ENCODE measurements around the gene AQP6.
"Not testable (repeated sequence)": the region's sequence is repeated elsewhere in the genome, so short reads cannot be mapped to it uniquely, and the experiment has no call there.

The AQP6 gene

DNA sequence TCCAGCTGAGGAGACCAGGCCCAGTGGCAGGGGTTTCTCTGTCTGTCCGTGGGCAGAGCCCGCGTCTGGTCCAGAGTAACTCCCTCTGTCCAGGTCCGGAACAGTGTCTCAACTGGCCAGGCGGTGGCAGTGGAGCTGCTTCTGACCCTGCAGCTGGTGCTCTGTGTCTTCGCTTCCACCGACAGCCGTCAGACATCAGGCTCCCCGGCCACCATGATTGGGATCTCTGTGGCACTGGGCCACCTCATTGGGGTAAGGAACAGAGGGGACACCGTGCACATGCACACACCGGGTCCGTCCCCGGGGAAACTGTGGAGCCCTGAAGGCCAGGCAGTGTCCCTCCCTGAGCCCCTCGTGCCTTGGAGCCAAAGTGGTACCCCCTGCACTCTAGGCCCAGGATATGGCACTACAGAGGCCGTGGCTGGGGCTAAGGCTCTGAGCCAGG, 1.5 kb downstream of the AQP6 start:
- no peak for DNase-seq

DNA sequence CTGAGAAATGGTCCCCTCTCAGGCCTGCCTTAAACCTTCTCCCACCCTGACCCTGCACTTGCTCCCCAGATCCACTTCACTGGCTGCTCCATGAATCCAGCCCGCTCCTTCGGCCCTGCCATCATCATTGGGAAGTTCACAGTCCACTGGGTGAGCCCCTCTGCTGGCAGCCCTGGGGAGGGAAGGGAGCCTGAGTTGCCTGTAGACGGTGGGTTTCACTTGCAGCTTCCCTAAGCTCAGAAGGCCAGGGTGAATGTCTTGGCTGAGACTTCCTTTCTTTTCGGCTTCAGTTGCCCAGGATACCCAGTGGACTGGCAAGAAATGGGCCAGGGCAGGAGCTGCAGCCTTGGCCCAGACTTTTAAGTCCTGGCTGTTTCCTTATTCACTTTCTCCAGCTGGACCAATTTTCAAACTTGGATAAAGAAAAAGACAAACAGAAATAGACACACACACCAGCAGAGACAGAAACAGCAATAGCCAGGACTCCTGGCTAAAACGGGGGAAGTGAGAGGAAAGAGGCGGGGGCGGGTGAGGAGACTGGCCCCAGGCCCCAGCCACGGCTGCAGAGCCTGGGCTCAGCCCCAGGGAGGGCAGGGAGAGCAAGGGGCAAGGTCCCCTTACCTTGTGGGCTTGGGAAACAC, 2.0 kb downstream of the AQP6 start:
- DNase-seq, result no peak

DNA sequence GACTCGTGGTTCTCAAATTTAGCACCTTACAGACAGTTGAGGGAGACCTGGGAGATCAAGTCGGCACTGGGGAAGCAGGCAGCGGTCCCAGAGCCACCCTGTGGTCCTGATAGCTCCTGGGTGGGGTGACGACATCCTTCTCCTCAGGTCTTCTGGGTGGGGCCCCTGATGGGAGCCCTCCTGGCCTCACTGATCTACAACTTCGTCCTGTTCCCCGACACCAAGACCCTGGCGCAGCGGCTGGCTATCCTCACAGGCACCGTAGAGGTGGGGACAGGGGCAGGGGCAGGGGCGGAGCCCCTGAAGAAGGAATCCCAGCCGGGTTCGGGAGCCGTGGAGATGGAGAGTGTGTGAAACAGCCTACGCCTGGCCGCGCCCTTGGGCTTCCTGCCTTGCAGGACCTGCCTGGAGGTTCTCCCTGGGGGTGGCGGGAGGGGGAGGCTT, 2.6 kb downstream of the AQP6 start:
- DNase-seq, result no peak

DNA sequence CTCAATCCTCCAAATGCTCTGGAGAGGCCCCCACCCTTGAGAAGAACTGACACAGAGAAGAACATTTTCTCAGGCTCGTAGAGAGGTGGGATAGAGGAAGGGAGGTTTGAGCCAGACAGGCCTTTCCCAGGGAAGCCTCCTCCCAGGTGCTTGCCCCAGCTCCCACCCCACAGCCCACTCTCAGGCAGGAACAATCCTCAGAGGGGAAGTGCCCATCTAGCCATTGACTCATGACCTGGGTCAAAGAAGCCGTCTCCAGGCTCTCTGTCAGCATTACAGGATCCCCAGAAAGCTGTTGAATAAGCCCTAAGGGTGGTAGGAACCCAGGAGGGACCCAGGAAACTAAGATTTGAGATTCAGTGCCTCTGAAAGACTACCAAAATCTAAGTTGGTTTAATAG, 3.8 kb downstream of the AQP6 start:
- DNase-seq, result no peak

DNA sequence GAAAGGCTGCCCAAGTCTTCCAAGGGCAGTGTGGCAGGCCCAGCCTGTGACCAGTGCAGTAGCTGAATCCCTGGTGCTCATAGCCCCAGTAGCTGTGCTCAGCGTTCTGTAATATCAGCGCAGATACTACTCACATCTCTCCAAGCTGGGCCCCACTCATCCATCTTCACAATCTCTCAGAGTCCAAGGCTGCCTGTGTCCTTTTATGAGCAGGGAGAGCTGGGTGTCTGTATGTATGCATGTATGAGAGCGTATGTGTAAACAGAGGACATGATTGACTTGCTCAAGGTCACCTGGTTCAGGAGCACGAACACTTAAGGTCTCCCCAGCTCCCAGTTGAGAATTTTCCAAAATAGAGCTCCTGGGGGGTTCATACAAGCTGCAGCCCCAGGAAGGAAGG, 5.4 kb downstream of the AQP6 start:
- DNase-seq, result no peak

DNA sequence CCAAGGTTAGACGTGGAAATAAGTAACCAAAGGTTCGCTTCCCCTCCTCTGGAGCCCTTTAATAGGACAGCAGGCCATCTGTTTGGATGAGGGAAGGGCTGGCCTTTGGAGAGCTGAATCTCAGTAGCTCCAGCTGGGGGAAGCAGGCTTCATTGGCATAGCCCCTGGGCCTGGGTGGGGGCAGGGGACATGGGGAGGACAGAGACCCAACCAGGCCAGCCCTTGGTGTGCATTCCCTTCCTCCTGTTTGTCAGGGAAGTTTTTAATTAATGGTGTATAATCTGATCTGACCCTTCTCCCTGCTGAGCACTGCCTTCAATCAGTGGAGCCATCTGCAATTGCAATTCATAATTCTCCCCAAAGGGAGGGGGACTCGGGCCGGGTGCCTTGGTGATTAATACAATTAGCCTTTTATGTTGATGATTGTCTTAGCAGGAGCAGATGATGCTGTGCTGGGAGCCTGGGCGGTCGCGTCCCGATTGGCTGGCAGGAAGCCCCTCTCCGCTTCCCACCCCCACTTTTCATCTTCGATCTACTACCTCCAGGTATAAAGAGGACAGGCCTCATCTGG, 6.4 kb downstream of the AQP6 start:
- no peak for DNase-seq

DNA sequence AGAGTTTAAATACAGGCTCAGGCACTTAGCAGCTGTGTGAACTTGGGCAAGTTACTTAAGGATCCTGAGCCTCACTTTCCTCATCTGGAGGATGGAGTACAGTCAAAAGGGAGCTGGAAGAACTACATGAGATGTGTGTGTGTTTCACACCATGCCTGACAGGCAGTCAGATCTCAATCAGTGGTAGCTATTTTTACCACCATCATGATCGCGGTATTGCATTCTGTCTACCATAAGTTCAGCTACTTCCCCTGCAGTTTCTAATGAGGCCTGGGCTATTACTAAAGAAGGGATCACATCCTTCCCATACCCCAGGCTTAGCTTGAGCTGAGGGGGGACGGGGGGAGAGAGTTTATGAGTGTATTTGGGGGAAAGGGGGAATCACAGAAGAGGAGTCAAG, 7.0 kb downstream of the AQP6 start:
- DNase-seq, result no peak

DNA sequence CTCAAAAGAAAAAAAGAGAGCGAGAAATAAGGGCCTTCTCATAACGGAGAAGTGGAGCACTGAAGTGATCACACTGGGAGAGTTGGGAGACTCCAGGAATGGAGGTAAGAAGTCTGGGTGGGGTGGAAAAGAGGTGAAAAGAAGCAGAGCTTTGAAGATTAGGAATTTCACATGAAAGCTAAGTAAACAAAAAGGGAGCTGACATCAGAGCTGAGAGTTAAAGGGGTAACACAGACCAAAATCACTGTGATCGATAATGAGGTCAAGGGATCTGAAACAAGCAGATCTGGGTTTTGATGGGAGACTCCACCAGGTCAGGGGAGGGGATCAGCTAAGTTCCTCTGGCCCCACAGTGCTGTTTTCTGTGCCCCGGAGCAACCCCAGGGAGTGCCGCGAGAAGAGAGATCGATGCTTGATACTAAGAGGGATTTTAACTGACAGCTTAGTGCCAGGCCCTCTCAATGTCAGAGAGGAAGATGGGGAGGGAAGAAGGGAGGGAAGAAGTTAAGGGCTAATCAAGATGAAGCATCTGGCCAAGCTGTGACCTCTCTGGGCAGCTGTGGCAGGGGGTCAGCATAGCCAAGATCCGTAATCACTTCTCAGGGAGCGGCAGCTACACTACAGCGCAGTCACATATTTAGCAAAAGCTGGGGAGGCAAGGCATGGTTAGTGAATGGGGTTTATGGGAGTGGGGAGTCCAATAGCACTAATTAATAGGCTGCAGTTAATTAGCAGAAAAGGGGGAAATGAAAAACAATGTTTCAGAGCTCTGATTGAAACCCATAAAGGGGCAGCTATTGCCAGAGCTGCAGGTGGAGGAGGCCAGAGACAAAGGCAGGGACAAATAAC, 8.0 kb downstream of the AQP6 start:
- DNase-seq, result no peak

DNA sequence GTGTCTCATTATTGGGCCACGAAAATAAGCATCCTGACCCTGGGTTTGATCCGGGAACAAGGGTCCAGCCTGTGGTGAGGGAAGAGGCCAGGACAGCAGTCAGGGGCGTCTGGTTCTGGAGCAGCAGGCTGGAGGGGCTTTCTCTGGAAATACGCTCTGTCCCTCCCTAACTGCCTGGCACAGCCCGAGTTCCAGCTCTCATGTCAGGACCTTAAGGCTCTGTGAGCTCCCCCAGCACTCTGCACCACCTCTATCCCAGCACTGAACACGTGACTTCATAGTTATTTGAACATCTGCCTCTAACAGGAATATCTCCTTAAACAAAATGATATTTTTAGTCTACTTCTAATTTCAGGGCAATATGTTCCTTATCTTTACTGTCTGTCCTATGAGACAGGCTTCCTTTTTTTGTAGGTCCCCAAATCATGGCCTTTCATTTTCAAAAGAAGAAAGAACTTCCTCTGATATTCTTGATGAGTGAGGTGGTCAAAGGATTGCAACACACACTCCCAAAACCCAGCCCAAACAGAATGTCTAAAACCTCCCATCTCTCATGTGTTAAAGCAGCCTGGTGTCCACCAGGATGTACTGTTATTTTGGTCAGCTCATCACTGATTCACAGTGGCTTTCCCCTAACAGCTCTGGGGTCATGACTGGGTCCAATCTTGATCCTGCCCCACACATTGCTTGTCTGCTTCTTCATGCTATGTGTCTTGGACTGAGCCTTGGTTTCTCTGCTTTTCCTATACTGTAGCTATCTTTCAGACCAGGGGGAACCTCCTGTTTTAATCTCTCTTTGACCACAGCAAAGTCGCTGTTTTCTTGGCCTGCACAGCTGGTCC, 9.7 kb downstream of the AQP6 start:
- DNase-seq, result no peak

DNA sequence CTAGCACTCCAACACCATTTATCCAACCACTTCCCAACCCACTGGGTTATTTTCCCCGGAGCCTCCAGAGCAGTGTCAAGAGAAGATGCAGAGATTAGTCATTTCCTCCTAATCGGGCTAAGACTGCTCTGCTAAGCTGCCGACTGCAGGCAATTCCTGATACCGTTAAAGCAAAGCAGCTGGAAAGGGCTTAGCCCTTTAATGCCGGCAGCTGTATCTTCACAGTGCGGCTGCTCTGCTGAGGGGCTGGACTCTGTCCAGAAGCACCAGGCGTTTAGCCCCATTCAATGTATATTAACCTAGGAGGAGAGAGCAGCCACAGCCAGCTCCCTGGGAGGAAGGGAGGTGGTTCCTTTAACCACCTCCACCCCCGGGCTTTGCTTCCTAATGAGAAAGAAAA, 11.1 kb downstream of the AQP6 start:
- DNase-seq, result no peak

DNA sequence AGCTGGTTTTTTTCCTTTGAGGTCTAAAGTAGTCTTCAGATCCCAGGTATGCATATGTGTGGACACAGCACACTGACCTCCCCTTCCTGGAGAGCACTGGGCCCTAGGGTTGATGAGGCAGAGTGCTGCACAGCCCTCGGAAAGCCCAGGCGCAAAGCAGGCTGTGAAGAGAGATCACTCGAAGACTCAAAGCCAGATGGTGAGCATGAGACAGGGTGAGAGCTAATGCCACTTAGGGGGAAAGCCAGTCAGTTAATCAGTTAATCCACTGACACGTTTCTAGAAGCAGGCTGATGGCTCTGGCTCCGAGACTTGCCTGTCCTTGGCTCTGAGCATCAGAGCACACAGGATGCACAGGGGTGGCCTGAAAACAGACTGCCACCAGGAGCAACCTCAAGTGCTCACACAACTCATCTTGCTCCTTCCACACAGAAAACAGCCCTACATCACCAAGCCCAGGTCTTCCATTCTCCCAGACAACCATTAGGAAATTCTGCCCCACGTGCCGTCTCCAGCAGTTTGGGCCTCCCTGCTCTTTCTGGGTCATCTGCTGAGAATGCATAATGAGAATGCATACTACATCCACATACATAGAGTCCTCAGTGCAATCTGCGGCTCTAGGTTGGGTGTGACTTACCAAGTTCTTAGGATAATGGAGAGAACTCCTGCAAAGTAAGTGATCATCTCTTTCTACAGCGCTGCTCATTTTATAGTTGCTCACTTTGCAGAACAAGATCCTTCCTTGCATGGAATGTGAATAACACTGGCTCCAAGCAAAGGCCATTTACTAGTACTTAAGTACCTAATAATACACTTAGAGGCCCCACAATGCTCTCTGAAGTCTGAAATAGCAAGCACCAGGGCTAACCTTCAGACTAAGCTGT, 12.0 kb downstream of the AQP6 start:
- DNase-seq, result no peak

DNA sequence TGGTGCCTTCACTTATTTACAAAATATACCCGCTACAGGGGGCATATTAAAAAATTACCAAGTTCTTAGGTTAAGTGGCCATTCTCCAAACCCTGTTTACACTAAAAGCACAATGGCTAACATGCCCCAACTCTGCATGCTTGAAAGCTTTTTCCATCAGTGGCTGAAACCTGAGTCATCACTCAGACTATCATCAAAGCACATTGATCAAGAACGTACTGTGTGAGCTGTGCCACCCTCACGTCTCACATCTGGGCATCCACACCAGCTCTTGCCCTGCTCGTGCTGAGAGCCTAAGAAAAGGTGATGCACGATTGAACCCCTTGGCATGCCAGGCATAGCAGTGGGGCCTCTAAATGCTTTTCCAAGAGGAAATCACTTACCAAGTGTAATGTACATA, 13.2 kb downstream of the AQP6 start:
- DNase-seq, result no peak

DNA sequence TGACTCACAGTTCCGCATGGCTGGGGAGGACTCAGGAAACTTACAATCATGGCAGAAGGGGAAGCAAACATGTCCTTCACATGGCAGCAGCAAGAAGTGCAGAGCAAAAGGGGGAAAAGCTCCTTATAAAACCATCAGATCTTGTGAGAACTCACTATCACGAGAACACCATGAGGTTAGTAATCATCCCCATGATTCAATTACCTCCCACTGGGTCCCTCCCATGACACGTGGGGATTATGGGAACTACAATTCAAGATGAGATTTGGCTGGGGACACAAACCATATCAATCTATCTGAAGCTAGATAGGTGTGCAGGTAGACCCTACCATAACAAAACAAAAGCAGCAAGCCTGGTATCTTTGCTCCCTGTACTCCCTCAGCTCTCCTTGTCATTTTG, 13.7 kb downstream of the AQP6 start:
- not testable (repeated sequence) for DNase-seq

DNA sequence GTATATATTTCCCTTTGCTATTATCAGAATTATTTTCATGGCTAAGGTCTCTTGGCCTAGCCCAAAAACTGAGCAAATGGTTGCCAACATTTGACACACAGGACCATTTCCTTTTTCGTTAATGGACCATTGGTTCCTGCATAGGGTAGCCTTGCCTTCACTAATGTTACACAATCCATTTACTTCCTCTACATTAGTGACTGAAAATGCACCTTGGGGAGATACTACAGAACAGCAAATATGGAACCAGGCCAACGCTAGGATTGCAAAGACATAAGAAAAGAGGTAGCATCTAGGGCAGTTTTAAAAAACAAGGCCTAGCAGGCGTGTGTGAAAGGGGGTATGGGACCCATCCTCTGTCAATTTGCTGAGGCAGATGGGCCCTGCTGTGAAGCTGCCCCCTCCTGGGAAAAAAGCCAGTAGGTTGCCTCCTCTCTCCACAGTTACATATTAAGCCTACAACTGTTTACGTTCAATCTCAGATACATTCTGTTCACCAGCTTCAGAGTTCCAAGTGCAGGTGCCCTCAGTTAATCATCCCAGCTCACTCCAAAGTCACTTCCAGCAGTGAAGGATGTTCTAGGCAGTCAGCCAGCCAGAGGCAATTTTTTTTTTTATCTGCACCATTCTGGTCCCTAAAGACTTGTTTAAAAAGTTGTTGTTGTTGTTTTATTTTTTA, 15.0 kb downstream of the AQP6 start:
- no peak for DNase-seq

DNA sequence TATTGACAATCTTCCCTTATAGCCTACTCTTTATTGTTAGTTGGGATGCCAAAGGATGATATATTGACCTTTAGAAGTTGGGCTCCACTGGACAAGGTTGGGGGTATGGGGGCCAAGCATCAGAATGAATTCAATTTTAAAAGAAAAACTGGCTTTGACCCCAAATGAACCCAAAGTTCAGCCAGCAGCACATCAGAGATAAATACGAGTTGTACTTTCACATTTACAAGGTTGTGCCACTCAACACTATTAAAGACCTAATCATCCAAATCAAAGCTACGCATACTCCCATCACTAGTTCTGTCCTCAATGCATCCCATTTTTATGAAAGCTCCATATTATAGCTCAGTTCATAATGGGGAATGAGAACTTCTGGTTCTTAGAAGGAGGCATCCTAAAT, 16.7 kb downstream of the AQP6 start:
- DNase-seq, result not testable (repeated sequence)

DNA sequence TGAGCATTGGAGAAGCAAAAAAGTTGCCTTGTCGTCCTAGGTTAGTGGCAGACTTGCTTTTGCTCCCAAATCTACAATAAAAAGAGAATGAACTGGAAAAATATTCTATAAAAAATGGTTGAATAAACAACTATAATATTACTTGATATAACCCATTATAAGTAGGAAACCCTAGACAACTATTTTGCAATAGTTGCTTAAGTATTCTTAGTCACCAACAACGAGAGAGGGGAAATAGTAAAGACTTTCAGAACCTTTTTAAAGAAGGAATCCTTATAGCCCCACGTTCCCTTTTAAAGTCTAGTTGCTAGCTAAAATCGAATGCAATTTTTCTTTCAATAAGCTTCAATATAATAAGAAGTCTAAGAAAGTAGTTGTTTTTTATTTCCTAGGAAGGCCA, 17.5 kb downstream of the AQP6 start:
- DNase-seq, result no peak

DNA sequence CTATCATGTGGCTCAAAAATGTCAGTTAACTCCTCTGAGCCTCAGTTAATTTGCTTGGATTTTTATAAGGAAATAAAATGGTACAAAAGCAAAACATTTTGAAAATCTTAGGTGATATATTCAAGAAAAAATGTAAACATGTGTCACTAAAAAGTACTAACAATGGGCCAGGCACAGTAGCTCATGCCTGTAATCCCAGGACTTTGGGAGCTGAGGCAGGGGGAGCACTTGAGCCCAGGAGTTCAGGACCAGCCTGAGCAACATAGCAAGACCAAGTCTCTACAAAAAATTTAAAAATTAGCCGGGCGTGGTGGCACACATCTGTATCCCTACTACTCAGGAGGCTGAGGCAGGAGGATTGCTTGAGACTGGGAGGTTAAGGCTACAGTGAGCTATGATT, 25.7 kb downstream of the AQP6 start:
- no peak for DNase-seq

DNA sequence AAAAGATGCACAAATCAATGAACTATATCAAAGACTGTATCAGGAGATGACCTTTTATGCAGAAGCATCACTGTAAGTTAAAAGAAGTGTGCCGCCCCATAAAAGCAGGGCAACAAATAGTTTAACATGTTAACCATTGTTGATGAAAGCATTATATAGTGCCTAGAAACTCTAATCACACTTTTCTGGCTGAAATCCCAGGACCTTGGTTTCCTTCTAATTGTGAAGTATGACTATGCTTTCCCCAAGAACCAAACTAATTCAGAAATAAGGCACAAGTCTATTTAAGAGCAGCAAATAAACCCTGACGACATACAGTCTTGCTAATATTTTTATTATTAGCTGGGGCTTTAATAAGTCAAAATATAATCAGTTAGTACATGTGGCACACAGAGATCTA, 30.8 kb downstream of the AQP6 start:
- no peak for DNase-seq

DNA sequence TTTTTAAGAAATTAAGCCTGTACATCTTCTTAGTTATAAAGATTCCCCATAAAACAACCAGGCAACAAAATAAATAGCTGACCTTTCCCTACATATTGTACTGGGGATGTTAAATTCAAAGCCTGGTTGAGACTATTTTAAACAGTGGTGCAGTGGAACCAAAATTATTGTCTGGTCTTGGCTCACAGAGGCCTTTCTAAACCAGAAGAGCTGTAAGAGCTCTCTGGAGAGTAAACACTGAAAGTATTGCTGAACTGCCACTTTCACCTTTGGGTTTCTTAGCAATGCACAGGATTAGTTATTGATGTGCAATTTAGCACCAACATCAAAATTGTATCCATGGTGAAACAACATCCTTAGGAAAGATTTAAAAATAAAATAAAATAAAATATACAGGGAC, 31.9 kb downstream of the AQP6 start:
- no peak for DNase-seq

DNA sequence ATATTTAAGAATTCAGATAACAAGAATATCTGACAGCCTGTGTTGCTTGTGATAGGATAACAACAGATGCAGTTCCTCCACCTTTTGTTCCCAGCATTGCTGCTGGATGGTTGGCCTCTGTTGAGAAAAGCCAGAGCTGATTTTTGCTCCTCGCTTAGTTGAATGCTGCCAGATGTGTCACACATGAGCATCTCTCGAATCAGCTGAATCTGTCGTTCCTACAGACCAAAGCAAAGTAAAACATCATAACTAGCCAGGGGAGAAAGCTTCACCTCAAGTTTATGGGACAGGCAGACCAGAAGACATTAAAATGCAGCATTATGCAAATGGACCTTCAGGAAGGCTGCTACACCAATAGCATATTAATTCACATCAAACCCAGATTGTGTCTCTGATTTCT, 32.4 kb downstream of the AQP6 start:
- no peak for DNase-seq

DNA sequence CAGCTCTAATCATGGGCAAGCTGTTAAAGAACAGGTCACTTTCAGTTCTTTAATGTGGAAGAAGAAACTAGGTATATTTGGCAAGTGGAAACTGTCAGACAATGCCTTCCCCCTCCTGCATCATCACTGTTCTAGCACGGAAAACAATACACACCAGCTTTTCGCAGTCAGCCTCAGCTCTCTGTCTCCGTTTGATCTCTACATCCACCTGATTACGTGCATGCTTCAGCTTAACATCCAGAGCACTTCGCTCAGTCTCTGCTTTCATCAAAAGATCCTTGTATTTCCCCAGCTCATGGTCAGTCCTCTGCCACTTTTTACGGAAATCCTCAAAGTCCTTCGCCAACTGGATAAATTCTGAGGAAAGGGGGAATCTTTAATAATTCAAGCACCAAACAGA, 33.5 kb downstream of the AQP6 start:
- DNase-seq, result no peak
